Activated T-helper 1 cell treated with anti-CD3 and anti-CD28 coated beads, Interleukin-2, amount 50 U/mL, for 16 hours (primary cell): Measurements from ENCODE around the gene KIF6.
"Not testable (repeated sequence)": the region's sequence is repeated elsewhere in the genome, so short reads cannot be mapped to it uniquely, and the experiment has no call there.

Source experiments
- DNase-seq, 2 donors: peaks; one replicate each; pipeline ENCODE4 v3.0.0-alpha.2; 2020; ENCODE audit warnings: low read depth in 1 of 2, low spot score in 1 of 2

The KIF6 gene

DNA sequence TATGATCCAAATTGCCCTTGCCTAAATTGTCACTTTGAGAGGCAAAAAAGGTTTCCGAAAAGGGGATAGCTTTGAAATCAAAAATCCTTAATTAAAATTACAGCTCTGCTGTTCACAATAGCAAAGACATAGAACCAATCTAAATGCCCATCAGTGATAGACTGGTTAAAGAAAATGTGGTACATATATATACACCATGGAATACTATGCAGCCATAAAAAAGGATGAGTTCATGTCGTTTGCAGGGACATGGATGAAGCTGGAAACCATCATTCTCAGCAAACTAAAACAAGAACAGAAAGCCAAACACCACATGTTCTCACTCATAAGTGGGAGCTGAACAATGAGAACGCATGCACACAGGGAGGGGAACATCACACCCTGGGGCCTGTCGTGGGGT, 1.9 kb downstream of the KIF6 start:
- DNase-seq = not testable (repeated sequence)

DNA sequence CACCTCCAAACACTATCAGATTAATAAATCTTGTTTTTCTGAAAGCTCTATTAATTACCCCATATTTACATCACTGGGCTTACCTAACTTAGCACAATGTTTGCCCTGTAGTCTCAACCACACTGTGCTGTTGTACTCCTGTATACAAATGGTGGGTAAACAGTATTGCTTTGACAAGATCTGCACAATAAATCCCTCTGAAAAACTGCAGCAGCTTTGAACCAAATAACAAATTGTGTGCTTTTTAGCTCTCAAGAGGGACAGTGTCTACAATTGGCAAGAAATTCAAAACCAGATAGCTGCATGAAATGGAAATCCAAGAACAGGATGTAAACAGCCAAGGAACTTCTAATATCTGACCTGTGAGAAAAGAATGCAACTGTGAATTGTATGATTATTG, 10.4 kb downstream of the KIF6 start:
- no peak for DNase-seq

DNA sequence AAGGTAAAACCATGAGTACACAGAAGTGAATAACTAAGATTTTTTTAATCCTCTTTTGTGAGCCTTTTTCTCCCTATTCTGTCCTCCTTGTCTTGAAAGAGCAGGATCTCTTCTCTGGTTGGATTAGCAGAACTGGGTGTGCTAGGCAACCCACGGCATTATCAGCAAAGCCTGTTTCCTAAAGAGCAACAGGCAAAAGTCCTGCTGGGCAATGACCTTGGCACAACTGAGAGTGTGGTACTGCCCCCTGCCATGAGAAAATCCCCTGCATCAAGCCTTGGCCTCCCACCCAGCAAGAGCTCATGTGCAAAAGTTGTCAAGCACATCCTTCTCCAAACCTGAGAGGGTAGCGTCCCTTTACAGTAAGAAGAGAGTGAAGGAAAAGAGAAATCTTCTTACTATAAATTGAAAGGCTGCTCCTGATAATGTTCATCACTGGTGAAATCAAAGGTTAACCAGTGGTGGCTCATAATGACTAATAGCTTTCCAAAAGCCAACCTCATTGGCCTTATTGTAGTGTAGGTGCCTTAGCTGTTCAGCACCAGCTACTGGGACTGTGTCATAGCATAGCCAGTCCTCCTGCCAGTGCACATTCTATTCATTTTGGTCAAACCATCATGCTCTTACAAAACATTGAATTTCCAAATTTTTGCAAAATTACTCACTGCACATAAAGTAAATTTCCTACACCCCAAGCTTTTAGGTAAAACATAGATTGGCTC, 17.1 kb downstream of the KIF6 start:
- DNase-seq = no peak

DNA sequence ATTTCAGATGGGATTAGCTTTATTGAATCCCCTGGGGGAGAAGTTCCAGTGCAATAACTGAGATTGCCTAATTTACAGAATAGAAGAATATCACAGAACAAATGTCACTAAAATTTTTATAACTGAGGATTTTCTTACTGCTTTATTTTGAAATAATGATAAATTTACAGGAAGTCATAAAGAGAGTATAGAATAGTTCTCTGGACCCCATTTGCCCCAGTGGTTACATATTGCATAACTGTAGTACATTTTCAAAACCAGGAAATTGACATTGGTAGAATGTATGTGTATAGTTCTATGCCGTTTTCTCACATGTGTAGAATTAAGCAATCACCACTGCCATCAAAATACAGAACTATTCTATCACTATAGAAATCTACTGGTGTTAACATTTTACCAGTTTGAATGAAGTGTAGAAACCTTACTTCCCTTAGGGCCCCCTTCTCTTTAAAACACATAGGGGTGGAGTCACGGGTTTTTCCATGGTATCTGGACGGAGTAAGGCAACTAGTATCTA, 18.3 kb downstream of the KIF6 start:
- DNase-seq = no peak

DNA sequence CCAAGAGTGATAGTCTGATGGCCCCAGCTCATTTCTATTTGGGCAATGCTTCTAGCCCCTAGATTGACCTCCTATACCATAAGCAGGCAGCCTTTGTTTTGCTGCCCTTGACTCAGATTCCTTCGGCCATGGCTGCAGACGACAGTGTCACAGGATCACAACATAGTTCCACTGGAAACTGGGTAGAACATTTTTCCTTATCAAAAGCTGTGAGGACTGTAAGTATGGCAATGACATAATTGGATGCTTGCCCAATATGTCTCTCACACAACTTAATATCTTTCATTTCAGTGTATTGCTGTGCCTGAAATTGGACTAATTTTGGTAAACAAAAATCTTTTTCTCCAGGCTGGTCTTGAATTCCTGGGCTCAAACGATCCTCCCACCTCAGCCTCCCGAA, 22.9 kb downstream of the KIF6 start:
- DNase-seq = no peak

DNA sequence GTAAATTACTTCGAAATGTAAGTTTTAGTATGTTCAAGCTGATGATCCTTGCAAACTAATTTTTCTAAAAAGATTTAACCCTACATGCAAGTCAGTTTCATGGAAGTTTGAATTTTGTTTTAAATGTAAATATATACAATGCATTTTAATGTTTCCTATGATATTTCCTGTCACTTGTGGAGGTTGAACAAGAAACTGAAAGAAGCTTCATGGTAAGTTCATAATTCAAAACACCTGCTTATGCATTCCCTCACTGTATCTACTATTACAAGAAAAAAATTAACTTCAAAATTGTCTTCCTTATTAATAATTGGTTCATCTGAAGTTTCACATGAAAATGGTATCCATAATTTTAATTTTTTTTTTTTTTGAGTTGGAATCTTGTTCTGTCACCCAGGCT, 24.8 kb downstream of the KIF6 start:
- no peak for DNase-seq

DNA sequence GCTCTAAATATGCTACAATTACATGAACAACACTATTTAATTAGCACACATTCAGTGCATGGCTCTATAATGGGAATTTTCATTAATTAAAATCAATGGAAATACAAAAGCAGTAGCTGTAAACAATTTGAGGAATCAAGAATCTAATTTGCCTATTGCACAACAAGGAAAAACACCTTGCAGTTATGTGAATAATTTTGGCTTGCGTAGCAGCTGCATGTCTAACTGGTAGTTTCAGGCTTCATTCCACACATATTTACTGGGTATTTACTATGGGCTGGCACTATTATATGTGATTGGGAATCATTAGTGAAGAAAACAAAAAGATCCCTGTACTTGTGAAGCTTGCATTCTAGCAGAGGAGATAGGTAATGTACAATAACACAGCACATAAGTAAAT, 26.4 kb downstream of the KIF6 start:
- DNase-seq = no peak

DNA sequence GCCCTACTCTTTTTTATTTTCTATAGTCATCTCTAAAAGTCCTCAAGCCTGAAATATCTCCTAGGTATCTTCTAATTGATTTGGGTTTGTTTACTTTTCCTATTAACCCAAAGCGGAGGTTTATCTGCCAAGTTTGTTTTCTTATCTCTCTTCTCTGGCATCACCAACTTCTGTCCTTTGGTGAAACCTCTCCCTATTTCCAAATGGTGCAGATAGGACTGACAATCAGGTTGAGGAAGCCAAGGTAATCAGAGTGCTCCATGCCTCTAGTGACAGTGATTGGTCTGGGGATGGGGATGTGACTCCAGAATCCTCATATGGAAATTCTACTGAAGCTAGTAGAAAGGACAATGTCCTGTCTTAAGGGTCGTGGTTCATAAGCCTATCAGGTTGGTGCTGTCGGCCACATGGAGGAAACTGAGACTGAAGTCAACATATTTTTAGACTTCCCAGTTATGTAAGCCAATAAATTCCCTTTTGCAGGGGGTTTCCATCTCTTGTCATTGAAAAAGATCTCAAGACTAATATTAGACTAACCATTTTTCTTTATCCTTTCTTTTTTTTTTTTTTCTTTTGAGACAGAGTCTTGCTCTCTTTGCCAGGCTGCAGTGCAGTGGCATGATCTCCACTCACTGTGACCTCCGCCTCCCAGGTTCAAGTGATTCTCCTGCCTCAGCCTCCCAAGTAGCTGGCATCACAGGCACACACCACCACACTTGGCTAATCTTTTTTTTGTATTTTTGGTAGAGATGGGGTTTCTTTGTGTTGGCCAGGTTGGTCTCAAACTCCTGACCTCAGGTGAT, 28.0 kb downstream of the KIF6 start:
- no peak for DNase-seq

DNA sequence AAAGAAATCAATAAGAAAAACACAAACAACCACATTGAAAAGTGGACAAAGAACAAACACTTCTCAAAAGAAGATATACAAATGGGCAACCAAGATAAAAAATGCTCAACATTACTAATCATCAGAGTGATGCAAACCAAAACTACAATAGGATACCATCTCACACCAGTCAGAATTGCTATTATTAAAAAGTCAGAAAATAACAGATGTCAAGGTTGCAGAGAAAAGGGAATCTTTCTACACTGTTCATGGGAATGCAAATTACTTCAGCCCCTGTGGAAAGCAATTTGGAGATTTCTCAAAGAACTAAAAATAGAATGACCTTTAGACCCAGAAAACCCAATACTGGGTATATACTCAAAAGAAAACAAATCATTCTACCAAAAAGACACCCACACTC, 29.8 kb downstream of the KIF6 start:
- no peak for DNase-seq

DNA sequence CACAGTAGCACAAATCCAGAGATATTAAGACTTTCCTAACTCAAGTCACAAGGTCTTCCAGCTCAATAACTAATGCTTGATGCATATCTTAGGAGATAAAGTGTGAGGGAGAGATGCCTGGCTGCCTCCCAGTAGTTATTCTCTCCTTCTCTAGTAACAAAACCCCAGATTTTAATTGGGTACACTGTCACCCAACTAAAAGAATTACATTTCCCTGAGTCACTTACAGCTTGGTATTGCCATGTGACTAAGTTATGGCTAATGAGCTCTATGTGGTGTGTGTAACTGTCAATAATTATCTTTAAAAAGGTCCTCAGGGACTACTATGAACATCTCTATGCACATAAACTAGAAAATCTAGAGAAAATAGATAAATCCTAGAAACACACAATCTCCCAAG, 32.0 kb downstream of the KIF6 start:
- no peak for DNase-seq

DNA sequence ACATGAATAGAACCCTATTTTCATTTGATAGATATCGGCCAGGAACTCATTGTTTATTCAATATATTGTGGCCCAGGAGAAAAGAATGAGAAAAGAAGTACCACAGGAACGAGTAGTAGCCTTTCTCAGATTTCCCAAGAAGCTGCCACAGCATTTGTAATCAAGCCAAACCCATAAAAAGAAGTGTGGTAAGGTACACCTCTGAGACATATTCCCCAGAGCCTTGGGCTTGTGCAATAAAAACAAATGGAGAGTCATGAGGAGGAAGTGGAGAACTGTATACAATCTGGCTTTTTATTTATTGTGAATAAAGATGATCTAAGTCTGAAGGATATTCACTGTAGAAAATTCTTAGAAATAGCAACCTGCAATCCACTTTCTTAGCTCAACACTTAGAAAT, 36.7 kb downstream of the KIF6 start:
- no peak for DNase-seq

DNA sequence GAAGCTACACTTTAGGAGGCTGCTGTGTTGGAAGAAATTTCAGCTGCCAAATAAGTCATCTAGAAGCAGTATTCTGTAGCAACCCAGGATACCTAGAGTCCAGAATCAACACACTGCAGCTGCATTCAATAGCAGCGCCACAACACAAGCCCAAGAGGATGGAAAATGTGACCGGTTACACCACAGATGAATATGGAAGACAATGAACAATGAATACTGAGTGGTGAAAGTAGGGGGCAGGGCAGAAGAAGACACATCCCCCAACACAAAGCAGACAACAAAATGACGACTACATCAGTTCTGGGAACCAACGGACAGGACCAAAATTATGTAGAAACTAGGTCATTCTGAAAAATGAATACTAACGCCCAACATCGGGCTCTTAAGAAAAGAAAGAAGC, 38.2 kb downstream of the KIF6 start:
- no peak for DNase-seq

DNA sequence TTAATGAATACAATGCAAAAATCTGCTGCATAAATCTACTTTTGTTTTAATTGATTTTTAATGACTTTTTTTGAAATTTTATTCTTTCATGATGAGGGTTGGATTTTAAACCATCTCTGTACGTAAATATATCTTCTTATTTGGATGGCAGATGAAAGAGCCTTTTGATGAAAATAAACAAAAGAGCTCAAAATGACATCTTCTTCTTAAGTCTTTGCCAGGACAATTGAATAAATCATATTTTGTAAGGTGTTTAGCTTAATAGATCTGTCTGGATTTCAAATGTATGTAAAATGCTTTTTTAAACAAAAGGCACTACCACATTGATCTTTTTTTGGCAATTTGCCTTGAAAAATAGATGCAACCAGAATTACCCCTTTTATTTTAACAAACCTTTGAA, 39.3 kb downstream of the KIF6 start:
- no peak for DNase-seq

DNA sequence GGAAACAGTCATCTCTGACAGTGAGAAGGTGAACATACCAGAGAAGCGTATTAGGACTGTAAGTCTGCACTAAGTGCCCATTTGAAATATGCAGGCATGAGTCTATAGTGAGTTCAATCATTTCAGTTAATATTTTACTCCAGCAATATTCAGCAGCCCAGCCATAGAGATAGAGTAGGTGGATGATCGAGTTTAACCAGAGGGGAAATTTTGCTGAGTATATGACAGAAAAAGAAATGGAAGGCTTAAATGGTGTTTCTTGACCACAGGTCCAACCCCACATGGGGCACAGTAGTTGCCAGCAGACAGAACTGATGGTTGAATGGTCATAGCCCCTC, 39.8 kb downstream of the KIF6 start:
- no peak for DNase-seq

DNA sequence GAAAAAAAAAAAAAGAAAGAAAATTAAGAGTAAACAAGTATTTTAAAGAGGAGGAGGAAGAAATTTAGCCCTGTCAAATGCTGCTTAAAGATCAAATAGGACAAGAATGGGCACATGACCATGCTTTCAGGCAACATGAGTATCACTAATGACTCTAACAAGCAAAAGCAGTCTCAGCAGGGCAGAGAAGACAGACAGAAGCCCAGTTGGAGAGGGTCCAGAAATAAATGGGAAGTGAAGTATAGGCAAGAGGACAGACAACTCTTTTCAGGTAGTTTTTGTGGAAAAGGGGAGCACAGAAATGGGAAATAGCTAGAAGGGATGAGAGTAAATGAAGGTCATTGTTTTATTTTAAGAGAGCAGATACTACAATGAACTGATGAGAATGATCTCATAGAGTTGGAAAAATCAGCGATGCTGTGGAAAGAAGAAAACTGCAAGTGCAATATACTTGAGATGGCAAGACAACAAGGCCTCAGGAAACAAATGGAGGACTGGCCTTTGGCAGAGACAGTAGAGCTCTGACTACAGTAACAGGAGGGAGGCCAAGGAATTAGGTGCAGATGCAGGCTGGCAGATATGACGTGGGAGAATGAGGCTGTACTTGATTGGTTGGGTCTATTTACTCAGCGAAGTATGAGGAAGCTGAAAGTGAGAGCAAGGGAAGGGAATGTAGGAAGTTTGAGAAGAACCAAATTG, 40.3 kb downstream of the KIF6 start:
- DNase-seq = no peak

DNA sequence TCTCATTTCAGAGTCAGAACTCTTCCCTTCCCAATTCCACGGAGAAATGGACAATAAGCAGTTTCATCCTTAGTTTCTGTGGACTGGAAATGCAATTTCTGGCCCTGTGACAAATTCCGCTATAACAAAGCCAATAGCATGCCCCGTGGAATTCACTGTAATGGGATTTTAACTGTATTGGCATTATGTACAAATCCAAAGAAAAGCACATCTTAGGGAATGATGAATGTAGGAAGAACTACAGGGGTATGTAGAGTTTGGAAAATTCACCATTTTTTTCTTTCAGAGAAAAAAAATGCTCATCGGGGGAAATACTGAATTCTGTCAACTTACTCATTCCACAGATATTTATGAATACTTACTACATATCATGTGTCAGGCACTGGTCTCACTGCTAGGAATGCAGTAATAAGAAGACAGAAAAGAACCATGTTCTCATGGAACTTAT, 43.5 kb downstream of the KIF6 start:
- DNase-seq = no peak

DNA sequence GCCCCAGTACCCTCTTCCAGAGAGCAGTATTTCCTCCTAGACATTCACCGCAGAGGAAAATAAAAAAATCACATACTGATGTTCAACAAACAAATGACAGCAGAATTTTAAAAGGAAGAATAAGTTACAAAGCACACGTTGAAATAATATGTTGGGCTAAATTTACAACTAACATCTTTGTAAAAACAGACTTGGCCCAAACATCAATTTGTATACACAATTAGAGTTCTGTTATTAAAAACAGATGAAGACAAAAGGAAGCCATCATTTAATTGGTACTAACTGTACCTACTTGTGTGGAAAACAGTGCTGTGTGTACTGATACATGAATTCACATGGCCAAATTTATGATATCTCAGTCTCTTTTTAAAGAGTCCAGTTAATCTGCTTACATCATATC, 46.3 kb downstream of the KIF6 start:
- DNase-seq = no peak

DNA sequence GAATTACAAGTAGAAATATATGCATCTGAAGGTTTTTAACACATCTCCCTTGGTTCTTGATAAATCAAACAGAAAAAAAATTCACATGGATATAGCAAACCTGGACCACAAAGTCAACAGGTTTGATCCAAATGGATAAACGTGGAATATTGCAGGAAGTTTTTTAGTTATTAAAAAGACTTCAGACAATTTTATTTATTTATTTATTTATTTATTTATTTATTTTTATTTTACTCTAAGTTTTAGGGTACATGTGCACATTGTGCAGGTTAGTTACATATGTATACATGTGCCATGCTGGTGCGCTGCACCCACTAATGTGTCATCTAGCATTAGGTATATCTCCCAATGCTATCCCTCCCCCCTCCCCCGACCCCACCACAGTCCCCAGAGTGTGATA, 47.9 kb downstream of the KIF6 start:
- not testable (repeated sequence) for DNase-seq

DNA sequence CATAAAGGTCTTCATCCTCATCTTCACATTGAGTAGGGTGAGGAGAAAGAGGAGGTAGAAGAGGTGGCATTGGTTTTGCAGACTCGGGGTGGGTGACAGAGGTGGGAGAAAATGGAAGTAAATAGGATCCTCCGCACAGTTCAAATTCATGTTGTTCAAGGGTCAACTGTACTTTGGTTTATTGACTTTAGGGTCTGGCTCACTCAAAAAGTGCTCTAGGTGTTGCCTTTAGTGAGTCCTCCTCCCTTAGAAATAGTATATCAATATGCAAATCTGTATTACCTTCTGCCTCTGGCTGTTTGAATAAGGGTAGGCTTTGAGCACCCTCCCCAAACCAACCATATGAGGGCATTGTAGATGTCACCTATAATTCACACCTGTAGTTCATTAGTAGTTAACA, 54.7 kb downstream of the KIF6 start:
- no peak for DNase-seq

DNA sequence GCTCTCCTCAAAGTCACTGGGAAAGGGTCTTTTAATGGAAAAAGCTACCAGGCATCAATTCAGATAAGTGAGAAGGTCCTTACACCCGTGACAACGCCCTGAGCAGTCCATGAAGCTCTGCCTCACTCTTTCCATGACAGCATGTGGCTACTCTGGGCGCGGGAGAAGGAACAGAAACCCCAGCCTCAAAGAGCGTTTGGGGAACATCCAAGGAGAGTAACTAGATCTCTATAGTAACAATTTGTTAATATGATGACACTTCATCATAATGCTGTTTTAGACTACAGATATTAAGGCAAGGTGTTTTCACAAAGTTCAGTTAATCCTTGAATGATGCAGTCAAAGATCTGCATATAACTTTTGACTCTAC, 55.2 kb downstream of the KIF6 start:
- no peak for DNase-seq

DNA sequence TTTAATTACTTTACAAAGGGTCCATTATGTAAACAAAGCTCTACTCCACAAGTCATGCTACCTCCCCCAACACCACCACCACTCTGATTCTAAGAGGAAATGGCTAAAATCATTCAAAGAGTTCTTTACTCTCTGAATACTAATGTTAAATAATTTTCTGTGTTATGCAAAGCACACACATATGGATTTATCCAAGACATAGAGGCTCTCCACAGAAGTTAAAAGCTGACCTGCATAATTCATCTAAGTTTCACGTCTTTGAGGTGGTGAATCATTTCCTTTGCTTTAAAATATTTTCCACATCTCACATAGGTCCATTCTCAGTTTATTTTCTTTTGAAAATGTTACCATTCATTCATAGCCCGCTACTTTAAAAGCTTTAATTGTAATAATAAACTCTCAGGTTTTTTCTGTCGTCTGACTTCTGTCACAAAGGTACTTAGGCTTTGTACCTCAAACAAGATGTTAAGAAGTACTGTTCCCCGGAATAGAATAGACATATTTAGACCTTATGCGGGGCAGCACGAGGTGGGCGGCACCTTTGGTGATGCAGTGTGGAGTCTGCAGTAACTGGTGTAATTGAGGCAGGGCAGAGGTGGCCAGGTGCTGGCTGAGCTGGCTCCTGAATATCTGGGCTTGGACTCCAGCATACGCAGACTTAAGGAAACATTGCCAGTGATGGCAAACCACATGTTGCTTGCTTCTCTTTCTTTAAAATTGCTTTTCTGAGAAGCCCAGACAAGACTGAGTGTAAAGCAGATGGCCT, 55.8 kb downstream of the KIF6 start:
- no peak for DNase-seq
